HG03066 (cell line): Measurements from ENCODE around the gene OPRL1.
"Not testable (repeated sequence)": the region's sequence is repeated elsewhere in the genome, so short reads cannot be mapped to it uniquely, and the experiment has no call there.

ENCODE experiments used
- ATAC-seq: cut with Tn5 transposase; IDR thresholded peaks from one replicate; pipeline ENCODE4 v1.9.1; 2021; ENCODE audit warnings: low read depth; ENCODE audit not compliant: unreplicated experiment

OPRL1 gene

DNA sequence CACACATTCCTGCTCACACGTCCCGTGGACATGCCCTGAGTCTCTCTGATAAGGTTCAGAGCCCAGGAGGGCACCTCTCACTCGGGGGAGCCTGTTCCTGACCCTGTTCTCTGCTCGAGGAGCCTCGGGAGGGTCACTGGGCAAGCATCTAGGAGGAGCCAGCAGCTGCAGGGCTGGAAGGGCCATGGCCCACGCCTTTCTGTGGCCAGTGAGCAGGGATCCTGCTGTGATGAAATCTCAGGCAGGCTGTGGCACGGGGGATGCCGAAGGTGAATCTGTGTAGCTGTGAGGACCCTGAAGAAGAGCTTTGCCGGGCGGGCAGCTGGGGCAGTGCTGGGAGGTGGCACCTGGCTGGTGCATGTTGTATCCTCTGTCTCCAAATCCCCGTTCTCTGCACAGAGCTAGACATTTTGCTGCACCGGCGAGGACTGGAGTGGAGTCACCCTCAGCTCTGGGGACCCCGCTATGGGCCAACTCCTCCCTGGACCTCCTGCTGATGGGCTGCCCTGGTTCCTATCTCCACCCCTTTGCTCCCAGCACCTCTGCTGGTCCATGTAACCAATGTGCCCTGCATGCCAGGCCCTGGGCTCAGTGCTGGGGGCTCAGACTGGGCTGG is 34.6 kb downstream of the OPRL1 start:
- no peak for ATAC-seq

GRCh38 chr20:64115171-64115911 is 35.5 kb downstream of the OPRL1 start:
- no peak for ATAC-seq

- no peak for ATAC-seq
Measured at GRCh38 chr20:64116016-64116415, 36.1 kb downstream of the OPRL1 start.

DNA sequence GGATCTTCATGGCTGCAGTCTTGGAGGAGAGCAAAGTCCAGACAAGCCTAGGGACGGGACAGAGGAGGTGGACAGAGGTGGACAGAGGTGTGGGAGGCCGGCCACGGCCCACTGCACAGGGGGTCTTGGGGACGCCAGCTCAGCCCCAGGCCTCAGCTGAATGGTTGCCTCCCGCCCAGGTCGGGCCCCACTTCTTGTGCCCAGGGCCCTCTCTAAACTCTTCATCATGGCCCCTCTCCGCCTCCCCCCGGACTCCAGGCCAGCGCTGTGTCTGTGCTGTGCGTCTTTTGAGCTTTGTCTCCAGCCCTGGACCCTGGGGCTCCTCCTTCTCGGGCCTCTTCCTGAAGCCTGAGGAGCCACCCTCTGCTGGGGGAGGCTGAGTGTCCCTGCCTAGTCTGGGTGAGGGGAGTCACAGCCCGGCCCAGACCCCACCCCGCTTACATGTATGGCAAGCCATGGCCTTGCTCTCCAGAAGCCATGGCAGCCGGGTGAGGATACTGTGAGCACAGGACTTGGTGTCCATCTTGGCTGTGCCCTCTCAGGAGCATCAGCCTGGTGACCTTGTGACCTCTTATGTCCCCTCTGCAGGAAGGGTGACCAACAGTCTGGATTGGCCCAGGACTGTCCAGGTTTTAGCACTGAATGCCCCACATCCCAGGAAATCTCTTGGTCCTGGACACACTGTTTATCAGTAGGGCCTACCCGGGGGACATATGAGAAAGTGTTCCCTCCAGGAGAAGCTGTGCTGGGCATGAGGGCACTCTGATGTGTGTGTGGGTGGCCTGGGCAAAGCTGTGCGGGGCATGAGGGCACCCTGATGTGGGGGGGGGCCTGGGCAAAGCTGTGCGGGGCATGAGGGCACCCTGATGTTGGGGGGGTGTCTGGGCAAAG is 36.9 kb downstream of the OPRL1 start:
- ATAC-seq = no peak

- not testable (repeated sequence) for ATAC-seq
Measured at GRCh38 chr20:64117432-64117777, 37.5 kb downstream of the OPRL1 start.

DNA sequence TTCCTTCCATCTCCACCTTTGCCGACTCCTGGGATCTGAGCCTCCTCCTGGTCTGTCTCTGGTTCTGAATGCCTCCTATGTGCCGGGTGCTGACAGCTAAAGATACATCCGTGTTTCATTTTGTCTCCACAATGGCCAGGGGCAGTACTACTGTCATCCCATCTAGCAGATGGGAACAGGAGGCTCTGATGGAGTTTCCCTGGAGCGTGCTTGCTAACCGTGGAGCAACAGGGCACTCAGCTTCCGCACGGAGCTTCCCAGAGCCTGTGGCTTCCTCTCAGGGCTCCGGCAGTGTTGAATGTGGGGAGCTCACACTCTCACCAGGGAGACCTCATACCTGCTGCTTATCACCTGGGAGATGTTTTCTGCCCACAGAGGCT is 39.4 kb downstream of the OPRL1 start:
- no peak for ATAC-seq

DNA sequence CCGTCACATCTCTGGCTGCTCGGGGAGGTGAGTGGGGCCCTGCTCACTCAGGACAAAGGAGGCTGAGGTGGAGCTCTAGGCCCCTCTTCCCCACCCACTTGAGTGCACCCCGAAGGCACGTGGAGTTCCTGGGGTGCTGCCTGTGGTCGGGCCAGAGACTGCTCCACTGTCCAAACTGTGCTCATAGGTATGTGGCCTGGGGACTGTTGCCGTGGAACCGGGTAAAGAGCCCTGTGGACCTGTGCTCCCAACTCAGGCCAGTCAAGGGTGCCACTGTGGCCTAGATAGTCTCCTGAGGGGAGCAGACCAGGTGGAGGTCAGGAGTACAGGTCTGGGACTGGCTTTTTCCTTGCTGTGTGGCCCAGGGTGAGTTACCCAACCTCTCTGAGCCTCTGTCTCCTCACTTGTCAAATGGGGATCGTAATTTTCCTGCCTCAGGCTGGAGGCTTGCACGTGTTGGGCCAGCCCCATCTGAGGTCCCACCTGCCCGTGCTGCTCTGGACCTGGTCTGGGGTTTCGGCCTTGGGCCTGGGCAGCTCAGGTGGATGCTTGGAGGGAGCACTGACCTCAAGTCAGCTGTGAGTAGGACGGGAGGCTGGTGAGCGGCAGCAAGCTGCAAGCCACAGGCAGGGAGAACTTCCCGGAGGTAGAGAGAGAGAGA is 39.9 kb downstream of the OPRL1 start:
- ATAC-seq = no peak

- ATAC-seq = no peak
Measured at GRCh38 chr20:64121586-64121985, 41.7 kb downstream of the OPRL1 start.

- not testable (repeated sequence) for ATAC-seq
Measured at GRCh38 chr20:64122927-64123326, 43.0 kb downstream of the OPRL1 start.

- ATAC-seq = not testable (repeated sequence)
Measured at GRCh38 chr20:64123517-64123916, 43.6 kb downstream of the OPRL1 start.

GRCh38 chr20:64129146-64129782 is 49.4 kb downstream of the OPRL1 start:
- ATAC-seq = no peak

- no peak for ATAC-seq
Measured at GRCh38 chr20:64130271-64130670, 50.4 kb downstream of the OPRL1 start.

DNA sequence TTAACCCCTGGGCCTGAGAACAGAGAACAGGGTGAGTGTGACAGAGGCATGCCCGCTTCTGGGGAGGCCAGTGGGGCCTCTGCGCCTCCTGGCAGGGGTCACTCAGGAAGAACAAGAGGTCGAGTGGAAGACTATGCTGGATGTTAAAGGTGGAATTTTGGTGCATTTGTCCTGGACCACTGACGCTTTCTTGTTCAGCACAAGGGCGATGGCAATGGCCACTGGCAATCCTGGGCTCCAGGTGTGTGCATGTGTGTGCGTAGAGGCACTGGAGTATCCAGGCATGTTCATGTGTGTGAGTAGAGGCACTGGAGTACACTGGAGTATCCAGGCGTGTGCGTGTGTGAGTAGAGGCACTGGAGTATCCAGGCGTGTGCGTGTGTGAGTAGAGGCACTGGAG is 51.0 kb downstream of the OPRL1 start:
- no peak for ATAC-seq

DNA sequence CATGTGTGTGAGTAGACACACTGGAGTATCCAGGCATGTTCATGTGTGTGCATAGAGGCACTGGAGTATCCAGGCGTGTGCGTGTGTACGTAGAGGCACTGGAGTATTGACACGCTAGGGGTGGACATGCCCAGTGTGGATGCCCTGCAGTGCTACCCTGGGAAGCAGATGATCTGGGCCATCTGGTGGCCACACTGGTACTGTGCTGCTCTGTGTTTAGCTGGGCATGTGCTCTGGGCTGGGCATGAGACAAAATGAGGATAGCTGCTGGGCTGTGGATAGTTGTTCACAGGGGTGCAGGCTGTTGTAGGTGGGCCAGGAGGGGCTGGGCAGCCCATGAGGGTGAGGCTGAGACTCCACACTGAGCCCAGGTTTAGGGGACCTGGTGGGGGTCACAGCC is 51.5 kb downstream of the OPRL1 start:
- no peak for ATAC-seq

DNA sequence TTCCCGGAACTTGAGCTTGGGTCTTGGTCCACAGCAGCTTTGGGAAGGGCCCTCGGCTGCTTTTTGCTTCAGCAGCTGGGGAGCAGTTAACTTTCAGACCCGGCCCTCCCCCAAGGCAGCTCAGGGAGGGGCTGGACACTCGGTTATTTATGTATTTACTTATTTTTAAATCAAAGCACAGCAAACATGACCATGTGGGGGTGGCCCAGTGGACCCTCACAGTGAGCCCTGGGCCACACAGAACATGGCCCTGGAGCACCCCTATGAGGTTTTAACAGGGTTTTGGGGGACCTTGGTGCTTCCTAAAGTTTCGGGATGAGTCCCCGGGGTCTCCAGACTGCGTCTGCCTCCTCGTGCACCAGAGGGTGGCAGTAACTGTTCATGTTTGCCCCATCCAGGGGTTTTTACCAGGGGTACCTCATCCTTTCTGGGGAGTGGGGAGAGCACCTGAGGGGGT is 54.1 kb downstream of the OPRL1 start:
- ATAC-seq = no peak

- not testable (repeated sequence) for ATAC-seq
Measured at GRCh38 chr20:64134744-64135143, 54.9 kb downstream of the OPRL1 start.

- no peak for ATAC-seq
Measured at GRCh38 chr20:64136004-64136710, 56.3 kb downstream of the OPRL1 start.

- no peak for ATAC-seq
Measured at GRCh38 chr20:64137598-64138031, 57.7 kb downstream of the OPRL1 start.

DNA sequence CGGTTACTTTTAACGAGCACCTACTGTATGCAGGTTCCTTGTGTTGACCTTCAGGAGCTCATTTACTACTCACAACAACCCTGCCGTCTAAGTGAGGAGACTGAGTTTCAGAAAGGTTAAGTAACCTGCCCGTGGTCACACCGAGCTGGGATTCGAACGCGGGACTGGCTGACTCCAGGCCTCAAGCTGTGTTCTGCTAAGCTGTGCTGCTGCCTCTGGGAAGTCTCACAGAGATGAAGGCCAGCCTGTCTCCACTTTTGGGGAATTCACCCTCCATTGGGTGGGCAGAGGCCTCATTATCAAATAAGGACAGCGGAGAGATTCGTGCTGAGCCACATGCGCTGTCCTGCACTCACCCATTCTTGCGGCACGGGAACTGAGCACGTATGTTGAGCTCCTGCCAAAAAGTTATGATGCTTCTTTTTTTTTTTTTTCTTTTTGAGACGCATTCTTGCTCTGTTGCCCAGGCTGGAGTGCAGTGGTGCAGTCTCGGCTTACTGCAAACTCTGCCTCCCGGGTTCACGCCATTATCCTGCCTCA is 58.5 kb downstream of the OPRL1 start:
- no peak for ATAC-seq
